NCI-H2081 treated with DMSO at 0.1 percent for 48 hours (cell line): ENCODE results near the gene TUNAR.
"Not testable (repeated sequence)": the region's sequence is repeated elsewhere in the genome, so short reads cannot be mapped to it uniquely, and the experiment has no call there.

Experiments
- DNase-seq: peaks from one replicate; lab custom pipeline; 2025; lab: John Stamatoyannopoulos, UW

The TUNAR gene

DNA sequence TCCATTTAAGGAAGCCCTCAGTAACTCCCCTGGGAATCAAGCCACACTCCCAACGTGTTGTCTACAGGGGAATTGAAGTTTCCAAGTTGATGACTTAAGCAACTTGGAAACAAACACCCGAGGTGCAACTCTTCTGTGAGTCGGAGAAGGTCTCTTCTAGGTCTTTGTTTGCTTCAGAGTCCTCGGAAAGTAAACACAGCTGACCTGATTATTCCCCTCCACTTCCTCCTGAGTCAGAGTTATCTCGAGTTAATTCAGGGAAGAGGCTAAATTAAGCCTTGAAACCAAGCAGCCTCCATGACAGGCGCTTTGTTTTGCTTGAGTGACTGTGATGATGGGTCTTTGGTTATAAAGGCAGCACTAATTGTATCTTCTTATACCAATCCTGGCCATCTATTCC lies 41.8 kb downstream of the TUNAR start:
- DNase-seq = no peak

DNA sequence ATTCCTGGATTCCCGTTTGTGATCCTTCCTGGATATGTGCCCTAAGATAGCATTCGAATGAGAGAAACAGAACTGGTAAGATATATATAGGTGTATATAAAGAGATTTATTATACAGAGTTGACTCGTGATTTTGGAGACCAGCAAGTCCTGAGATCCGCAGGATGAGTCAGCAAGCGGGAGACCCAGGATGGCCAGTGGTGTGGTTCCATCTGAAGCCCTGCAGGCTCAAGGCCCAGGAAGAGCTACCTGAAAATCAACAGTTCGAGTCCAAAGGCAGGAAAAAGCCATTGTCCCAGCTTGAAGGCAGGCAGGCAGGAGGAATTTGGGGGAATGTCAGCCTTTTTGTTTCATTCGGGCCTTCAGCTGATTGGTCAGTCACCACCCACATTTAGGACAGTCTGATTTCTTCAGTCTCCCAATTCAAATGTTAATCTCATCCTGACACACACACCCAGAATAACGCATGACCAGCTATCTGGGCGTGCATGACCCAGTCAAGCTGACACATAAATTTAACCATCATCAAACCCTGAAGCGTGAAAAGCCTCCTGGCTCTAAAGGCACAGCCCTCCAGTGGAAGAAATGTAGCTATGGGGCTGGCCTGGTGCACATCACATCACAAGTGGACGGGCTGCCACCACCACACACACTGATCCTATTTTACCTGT lies 44.3 kb downstream of the TUNAR start:
- no peak for DNase-seq

DNA sequence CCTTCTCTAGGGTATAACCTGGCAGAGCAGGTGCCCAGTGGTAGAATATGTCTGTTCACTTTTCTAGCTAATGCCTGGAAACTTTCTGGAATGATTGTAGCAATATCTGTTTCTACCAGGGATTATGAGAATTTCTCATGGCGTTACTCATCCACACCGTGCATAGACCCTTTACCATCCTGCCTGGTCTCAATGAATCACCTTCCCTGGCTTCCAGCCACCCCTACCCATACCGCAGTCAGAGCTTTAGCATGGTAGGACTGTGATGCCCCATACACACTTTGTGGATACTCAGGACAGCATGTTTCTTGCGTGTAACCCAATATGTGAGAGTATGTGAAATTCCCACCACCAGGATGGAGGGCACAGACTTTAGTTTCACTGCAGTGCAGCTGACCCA lies 45.4 kb downstream of the TUNAR start:
- DNase-seq = no peak

DNA sequence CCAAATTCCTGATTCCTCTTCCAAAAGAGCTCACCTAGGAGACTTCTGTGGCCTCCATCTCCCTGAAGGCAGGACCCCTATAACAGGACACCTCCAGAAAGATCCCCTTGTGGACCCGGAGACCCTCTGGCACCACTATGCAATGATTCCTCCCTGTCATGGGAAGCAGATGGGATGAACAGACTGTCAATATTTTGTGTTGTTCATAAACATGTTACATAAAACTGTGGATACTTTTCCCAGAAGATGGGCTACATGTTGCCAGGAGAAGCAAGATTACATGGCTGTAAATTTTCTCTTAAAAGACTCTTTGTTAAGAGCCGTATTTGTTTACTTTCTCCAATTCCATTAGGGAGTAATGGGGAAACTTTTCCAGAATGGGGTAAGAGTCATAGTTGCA lies 52.1 kb downstream of the TUNAR start:
- no peak for DNase-seq

DNA sequence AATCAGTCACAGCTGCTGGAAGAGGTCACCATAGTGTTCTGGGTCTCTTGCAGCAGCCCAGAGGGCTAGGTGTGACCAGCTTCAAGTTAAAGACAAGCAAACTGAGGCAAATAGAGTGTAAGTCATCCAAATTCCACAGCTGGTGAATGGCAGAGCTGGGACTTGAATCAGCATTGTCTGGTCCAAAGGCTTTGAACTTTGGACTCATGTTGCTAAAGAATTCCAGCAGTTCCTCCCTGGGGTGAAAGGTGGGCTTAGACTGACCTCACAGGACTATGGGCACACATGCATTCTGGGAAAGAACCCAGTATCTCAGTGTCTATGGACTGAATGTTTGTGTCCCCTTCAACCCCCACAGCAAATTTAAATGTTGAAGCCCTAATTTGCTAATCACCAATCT lies 54.8 kb downstream of the TUNAR start:
- no peak for DNase-seq

DNA sequence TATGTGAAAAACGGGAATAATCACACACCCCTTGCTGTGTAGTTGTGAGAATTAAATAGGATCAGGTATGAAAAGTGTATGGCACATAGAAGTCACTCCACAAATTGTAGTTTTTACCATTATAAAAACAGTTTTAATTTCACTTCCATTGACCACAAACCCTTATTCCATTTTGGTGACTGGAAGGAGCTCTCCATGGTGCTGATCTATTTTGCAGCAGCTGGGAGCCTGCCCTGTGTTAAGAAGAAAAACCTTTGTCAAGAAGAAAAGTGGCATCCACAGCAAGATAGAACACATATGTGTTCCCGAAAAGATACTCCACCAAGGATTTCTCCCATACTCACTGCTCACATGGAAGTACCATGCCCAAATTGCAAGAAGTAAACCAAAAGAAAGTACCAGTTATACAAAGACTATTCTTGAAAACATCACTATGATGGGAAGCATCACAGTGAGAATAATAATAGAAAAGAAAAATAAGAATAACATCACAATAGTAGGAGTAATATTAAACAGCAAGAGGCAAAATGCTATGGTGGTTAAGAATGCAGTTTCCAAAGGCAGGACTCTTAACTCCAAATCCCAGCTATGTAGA lies 58.7 kb downstream of the TUNAR start:
- no peak for DNase-seq

DNA sequence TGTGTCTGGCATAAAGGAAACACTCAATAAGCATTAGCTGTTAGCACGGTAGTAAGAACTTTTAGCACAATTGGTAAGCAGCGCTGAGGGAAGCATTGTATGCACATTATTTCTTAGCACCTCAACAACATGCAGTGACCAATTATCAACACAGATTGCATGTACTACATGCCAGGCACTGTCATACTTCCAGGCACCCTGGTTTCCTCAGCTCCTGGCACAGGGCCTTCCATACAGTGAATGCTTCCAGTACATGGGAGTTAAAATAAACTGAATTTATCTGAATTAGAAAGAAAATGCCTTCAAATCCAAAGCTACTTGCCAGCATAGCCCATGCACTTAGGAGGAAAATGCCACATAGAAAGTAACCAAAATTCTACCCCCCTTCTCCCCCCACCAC lies 59.4 kb downstream of the TUNAR start:
- DNase-seq = no peak

DNA sequence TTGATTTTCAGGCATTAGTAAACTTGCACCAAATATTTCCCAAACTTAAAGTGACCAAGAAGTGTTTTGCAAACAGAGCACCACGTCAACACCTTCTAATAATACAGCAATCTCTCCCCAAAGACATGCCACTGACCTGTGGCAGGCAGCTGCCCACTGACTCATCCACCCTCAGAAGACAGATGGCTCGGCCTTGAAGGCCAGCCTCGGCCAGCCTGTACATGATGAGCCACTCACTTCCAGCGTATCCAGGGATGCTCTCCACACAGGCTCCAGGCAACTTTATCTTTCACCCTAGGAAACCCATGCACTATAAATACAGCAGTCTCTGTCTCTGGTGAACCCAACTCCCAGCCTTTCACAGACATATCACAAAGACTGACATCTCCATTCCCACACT lies 62.7 kb downstream of the TUNAR start:
- DNase-seq = no peak

DNA sequence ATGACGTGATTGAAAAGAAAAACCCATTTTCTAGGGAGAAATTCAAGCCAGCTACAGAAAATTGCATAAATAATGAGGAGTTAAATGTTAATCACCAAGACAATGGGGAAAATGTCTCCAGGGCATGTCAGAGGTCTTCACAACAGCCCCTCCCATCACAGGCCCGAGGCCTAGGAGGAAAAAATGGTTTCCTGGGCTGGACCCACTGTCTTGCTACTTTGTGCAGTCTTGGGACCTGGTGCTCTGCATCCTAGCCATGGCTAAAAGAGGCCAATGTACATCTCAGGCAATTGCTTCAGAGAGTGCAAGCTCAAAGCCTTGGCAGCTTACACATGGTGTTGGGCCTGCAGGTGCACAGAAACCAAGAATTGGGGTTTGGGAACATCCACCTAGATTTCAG lies 65.3 kb downstream of the TUNAR start:
- DNase-seq = no peak

DNA sequence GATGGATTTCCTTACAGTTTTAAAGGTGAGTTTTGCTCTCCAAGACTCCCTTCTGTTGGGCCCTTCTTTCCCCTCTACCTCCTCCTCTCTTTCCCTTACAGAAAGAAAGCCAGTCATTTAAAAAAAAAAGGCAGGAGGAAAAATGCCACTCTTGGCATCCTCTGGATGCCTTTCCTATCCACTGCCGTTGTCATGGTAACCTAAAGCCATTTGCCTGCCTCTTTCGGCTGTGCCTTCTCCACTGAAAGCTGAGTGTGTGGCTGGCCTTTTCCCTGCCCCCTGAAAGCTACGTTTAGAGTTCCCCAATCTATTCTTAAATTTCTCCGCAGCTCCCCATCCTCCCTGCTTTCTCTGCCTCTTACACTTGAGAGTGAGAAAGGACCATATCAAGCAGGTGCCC lies 67.1 kb downstream of the TUNAR start:
- DNase-seq = no peak

DNA sequence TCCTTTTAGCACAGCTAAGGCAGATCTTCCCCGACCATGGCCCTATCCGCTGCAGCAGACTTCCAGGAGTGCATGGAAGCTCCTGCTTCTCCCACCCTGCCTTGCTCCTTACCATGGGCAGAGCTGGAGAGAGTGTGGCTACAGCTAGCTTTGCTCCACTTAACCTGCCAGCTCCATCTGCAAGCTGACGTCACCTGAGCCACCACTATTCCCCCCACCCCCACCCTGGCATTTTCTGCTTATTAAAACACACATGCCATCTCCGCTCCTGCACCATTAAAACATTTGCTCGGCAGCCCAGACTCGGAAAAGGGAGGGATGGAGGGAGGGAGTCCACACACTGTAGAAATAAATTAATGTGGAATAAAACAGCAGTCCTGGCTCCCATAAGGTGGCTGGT lies 67.8 kb downstream of the TUNAR start:
- DNase-seq = no peak

DNA sequence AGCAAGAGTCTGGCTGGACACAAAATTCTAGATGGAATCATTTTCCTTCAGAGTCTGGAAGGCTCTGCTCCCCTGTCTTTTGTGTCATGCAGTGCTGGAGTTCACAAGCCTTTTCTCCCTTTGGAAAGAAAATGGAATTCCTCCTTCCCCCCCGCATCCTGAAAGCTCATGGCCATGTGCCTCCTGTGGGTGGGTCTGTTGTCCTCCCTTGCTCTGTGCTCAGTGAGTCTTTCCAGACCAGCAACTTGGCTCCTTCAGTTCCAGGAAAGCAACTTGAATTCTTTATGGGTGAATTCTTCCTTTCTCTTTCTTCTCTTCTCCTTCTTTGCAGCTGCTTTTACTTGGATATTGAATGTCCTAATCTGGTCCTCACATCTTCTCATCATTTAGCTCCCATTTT lies 70.2 kb downstream of the TUNAR start:
- DNase-seq = no peak

DNA sequence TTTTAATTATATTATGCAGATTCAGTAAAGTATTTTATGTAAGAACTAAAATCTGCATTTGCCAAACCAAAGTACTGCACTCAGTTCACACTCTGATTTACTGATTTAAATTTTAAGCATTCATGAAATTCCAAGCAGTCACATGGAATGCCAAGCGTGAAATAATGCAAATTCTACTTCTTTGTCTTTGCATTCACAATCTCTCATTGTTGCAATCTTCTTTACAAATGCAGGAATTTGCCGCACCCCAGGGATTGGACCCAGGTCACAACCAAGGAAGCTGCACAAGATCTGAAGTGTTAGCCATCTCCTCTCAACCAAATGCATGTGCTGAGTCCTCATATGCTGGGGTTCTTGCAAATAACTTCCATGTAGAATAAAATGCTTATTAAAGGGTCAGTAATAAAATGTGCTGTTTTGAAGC lies 71.9 kb downstream of the TUNAR start:
- no peak for DNase-seq

DNA sequence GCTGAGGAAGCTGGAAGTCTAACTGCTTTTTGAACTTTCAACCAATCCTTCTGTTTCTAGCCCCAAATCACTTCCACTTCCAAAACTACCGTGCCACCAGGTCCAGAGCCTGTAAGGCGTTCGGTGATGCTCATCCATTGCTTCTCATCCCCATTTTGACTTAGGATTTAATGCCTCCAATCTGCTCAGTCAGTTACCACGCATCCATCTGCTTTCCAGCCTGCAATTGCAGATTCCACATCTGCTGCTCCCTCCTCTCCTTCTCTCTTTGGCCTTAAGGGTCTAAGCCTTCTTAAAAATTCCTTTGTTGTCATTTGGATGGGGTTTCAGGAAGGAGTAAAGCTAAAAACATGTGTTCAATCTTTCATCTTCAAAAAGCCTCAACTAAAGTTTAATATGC lies 74.7 kb downstream of the TUNAR start:
- no peak for DNase-seq

DNA sequence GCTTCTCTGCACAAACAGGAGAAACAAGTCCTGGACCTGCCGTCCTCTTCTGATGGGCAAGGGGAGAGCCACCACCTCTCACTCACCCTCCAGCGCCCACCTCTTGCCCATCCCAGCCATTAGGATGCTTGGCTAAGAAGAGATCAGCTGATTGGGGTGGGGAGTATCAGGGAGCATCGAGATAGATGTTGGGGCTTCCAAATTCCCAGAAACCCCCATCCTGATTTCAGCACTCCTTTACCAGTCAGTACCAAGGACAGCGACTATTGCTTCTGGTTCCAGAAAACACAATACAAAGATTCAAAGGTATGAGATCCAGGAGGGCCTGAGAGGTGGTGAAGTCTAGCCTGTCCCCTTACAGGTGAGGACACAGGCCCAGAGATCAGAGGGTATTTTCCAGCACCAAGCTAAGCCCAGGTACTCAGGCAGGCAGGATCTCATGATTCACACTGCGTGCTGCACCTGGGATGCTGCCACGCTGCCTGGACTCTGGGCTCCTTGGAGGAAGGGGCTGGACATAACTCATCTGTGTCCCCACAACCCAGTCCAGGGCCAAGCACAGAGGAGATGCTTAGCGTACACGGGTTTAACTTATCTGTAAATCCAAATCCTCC lies 76.6 kb downstream of the TUNAR start:
- DNase-seq = no peak

DNA sequence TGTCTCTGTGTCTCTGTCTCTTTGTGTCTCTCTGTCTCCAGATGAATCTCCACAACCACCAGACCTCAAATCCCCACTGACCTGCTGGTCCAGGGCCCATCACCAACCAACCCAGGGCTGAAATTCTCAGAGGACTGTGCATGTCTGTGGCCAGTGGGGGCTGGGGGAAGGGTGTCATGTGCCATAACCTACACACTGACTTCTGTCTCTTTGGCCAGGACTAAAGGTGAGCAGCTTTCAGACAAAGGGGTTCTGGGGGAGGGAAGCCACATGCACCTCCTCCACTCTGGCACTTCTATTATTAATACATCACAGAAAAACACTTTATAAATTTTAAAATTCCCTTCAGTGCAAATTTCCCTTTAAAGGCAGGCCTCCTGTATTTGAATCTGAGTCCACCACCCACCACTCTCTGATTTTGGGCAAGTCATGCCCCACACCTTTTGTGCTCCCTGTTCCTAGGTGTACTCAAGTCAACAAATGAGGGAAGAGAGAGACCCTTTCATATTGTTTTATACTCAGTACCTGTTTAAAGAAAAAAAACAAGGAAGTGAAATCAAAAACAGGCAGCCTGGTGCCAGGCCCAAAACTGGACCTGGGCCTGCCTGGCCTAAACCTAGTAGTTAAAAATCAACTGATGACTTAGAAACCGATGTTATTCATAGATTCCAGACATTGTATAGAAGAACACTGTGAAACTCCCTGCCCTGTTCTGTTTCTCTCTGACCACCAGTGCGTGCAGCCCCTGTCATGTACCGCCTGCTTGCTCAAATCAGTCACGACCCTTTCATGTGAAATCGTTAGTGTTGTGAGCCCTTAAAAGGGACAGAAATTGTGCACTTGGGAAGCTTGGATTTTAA lies 80.2 kb downstream of the TUNAR start:
- DNase-seq = no peak

DNA sequence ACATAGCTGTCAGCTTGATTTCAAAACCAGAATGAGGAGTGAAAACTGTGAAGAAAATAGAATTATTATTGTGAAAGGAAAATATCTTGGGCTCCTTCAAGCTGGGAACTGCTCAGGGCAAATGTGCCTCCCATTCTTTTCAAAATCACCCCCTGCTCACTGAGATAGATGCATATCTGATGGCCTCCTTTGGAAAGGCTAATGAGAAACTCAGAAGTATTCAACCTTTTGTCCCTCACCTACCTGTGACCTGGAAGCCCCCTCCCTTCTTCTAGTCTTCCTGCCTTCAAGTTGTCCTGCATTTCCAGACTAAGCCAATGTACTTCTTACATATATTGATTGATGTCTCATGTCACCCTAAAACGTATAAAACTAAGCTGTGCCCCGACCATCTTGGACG lies 81.5 kb downstream of the TUNAR start:
- no peak for DNase-seq

DNA sequence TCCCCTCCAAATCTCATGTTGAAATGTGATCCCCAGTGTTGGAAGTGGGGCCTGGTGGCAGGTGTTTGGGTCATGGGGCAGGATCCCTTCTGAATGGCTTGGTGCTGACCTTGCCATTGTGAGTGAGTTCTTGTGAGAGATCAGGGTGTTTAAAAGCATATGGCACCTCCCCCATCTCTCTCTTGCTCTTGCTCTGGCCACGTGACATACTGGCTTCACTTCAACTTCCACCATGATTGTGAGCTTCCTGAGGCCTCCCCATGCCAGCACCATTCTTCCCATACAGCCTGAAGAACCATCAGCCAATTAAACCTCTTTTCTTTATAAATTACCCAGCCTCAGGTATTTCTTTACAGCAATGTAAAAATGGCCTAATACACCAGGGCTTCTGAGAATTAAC lies 82.7 kb downstream of the TUNAR start:
- DNase-seq = no peak

DNA sequence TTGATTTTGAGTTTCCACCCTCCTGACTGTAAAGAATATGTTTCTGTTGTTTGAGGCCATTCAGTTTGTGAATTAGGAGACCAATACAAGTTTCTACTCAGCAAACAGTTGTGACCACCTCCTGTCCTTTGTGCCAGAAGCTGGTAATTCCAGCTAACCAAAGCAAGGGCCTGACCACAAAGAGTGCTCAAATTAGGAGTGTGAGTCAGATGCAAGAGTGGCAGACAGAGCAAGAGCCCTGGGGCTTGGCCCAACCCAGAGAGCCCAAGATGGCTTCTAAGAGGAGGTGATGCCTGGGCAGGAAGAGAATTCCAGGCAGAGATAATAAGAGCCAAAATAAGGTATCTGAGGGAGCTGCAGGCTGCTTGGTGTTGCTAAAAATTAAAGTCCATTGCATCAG lies 84.8 kb downstream of the TUNAR start:
- no peak for DNase-seq

DNA sequence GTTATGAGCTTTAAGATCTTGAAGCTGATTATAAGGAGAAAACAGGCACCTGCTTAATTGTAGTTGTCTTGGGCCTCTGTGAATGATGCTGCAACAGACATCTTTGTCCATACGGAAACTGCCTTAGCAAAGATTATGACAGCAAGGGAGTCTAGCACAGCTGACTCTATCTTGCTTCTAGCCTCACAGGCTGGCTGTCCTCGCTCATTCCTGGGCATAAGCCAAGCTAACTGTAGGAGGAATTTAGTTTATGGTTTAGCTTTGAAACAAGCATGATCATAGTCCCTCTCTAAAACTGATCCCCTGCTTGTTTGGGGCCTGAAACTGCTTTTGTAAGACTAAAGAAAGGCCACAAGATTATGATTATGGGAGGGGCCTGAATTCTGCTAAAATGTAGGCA lies 88.3 kb downstream of the TUNAR start:
- no peak for DNase-seq

DNA sequence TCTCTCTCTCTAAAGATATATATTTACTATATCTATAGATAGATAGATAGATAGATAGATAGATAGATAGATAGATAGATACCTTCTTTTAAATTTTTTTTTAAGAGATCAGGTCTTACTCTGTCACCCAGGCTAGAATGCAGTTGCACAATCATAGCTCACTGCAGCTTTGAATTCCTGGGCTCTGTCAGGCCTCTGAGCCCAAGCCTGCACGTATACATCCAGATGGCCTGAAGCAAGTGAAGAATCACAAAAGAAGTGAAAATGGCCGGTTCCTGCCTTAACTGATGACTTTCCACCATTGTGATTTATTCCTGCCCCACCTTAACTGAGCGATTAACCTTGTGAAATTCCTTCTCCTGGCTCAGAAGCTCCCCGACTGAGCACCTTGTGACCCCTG lies 91.4 kb downstream of the TUNAR start:
- not testable (repeated sequence) for DNase-seq
